Stomach (tissue), 9 donors: ENCODE results near the gene PERCC1. TPM values are rescaled to one million over a fixed set of nuclear protein-coding genes. Genes with fewer than 3 reads are reported as not detected.

Source experiments
- DNase-seq, 2 donors: peaks; one replicate each; pipeline versions ENCODE4 v3.0.0 to v3.0.0-alpha.2; 2013 to 2019
- H3K27ac ChIP-seq, 5 donors: fragments of 200-600 bp in 4 of 5; sonication (generic) in 4 of 5; one replicate each; pipeline ENCODE4 v1.5.1; 2013 to 2019; ENCODE audit warnings: mild to moderate bottlenecking in 1 of 5, moderate library complexity in 1 of 5
- H3K27me3 ChIP-seq, 3 donors: fragments of 200-600 bp; sonication (generic); one replicate each; pipeline ENCODE4 v1.5.1; 2017 to 2019; ENCODE audit warnings: mixed run types in 1 of 3
- H3K36me3 ChIP-seq, 4 donors: fragments of 200-600 bp; sonication (generic); 1 replicate in 3 of 4; 2 replicates in 1 of 4; pipeline ENCODE4 v1.5.1; 2016 to 2019
- H3K4me1 ChIP-seq, 4 donors: fragments of 200-600 bp; sonication (generic); one replicate each; pipeline ENCODE4 v1.5.1; 2016 to 2019
- H3K4me3 ChIP-seq, 4 donors: fragments of 200-600 bp; sonication (generic) in 3 of 4; one replicate each; pipeline ENCODE4 v1.5.1; 2016 to 2019; ENCODE audit warnings: mild to moderate bottlenecking in 1 of 4
- H3K9me3 ChIP-seq, 4 donors: fragments of 200-600 bp; sonication (generic); one replicate each; pipeline ENCODE4 v1.5.1; 2016 to 2019
- EP300 ChIP-seq: sonication (generic); formaldehyde crosslinking; IDR thresholded peaks from one replicate; pipeline ENCODE4 v1.6.1; 2017; ENCODE audit warnings: antibody characterized with exemption
- POLR2A ChIP-seq, 4 donors: fragments of 450-650 bp; IDR thresholded peaks; one replicate each; pipeline ENCODE4 v1.6.1; 2016; ENCODE audit warnings: antibody characterized with exemption in 4 of 4, control low read depth in 2 of 4, mild to moderate bottlenecking in 1 of 4, moderate library complexity in 1 of 4
- POLR2AphosphoS5 ChIP-seq, 3 donors: sonication (generic); formaldehyde crosslinking; IDR thresholded peaks; one replicate each; pipeline ENCODE4 v1.6.1; 2016; ENCODE audit warnings: antibody characterized with exemption in 3 of 3
- WGBS, 5 donors: extraction: QIAGEN DNeasy Blood & Tissue Kit in 3 of 5; methylation state at CpG; one replicate each; pipeline versions ENCODE4 v1.1.5 to v1.1.7; 2013 to 2018; 5-methylcytosine and 5-hydroxymethylcytosine counted together
- intact Hi-C: fragments of 100-400 bp; cut with DNase I; formaldehyde crosslinking; loops from one replicate; pipeline ENCODE4 v1.15.1; 2023; ENCODE audit warnings: low total_unique reads
- polyA plus RNA-seq, 3 donors: library from polyadenylated mRNA; stranded (reverse); fragments of 200-250 nt; gene quantifications; one replicate each; pipeline ENCODE4 v1.2.3, GENCODE V29; 2013
- total RNA-seq, 5 donors: library from RNA; depleted of rRNA; stranded (reverse); fragments of >200 nt; gene quantifications; one replicate each; pipeline versions ENCODE4 v1.1.0 to v1.2.3, GENCODE V29; 2014 to 2016
- TF ChIP-seq, protein P1 (sequence below), 7 experiments: fragments of 450-650 bp in 4 of 7; fragments of 200-600 bp in 3 of 7; sonication (generic) in 3 of 7; IDR thresholded peaks; one replicate each; pipeline ENCODE4 v1.5.1; 2016 to 2019; ENCODE audit warnings: antibody characterized with exemption in 7 of 7, control low read depth in 2 of 7, mild to moderate bottlenecking in 1 of 7
- donor health status: healthy with polysubstance abuse.
- donor health status: Bipolar disorder and iron deficiency.
- donor health status: healthy.

PERCC1 gene
- total and polyA plus RNA-seq, 8 donors, result 2.0 to 21.4 (median 3.3) TPM; not detected in 5

DNA sequence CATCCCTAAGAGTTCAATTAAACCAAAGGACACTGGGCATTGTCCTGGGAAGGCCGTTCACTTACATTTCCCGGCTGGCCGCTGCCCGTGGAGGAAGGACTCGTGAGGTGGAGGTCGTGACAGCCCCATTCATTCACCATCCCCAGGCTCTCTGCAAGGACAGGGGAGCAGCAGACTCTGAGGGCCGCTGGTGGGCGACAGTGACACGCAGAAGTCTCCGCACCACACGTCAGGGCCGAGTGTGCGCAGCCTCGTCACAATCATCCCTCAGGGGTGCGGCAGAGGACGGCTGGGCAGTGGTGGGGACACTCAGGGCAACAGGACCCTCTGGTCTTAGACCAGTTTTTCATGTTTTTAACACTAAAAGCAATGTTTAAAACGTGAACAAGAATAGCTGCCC, 38.1 kb upstream of the PERCC1 start:
- no peak overlapping the region for H3K4me3 ChIP-seq
- no peaks in the 10 kb centered on the region for H3K9me3 ChIP-seq
- peaks cover 64 to 93% (median 93%) of the 10 kb centered on the region in 4 donors for H3K36me3 ChIP-seq
- TF ChIP-seq POLR2AphosphoS5 (IDR thresholded peaks at IDR 0.05) (no peak), EP300 (no peak), POLR2A (IDR thresholded peaks at IDR 0.05) (no peak)
- TF ChIP-seq, protein P1, sequence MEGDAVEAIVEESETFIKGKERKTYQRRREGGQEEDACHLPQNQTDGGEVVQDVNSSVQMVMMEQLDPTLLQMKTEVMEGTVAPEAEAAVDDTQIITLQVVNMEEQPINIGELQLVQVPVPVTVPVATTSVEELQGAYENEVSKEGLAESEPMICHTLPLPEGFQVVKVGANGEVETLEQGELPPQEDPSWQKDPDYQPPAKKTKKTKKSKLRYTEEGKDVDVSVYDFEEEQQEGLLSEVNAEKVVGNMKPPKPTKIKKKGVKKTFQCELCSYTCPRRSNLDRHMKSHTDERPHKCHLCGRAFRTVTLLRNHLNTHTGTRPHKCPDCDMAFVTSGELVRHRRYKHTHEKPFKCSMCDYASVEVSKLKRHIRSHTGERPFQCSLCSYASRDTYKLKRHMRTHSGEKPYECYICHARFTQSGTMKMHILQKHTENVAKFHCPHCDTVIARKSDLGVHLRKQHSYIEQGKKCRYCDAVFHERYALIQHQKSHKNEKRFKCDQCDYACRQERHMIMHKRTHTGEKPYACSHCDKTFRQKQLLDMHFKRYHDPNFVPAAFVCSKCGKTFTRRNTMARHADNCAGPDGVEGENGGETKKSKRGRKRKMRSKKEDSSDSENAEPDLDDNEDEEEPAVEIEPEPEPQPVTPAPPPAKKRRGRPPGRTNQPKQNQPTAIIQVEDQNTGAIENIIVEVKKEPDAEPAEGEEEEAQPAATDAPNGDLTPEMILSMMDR (IDR thresholded peaks at IDR 0.05), result no peak
- no peaks in the 10 kb centered on the region for H3K27me3 ChIP-seq
- no peak overlapping the region for H3K27ac ChIP-seq
- no peaks in the 10 kb centered on the region for H3K4me1 ChIP-seq
- intact Hi-C loops, result no loop called here
- WGBS, 5 donors, result 91 to 96% (median 93%) methylated on average over 17 of the region's 17 CpGs
- DNase-seq, result no peak

DNA sequence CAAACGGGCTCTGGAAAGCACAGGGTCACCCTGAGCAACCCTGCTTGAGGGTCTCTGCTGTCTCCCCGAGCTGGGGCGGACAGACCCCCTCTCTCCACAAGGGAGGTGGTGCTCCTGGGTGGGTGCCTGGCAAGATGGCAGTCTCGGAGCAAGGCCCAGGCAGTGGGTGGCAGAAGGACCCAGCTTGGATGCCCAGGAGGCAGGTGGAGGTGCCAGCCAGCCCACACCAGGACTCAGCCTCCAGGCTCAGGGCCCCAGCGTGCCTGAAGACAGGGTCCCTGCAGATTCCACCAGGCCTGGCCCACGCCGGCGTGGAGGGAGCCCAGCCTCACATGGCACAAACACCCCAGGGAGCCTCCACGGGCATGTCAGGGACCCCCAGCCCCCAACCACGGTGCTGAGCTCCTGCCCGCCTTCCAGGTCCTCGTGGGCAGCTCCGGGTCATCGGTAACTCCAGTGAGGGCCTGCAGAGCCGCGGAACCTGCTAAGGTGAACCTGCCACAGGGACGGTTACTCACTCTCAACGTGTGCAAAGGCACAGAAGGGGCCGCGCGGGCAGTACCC, 37.2 kb upstream of the PERCC1 start:
- H3K36me3 ChIP-seq, result peaks cover 63 to 93% (median 93%) of the 10 kb centered on the region in 4 donors
- WGBS, 5 donors, result 95 to 97% (median 96%) methylated on average over 11 to 21 of the region's 21 CpGs

DNA sequence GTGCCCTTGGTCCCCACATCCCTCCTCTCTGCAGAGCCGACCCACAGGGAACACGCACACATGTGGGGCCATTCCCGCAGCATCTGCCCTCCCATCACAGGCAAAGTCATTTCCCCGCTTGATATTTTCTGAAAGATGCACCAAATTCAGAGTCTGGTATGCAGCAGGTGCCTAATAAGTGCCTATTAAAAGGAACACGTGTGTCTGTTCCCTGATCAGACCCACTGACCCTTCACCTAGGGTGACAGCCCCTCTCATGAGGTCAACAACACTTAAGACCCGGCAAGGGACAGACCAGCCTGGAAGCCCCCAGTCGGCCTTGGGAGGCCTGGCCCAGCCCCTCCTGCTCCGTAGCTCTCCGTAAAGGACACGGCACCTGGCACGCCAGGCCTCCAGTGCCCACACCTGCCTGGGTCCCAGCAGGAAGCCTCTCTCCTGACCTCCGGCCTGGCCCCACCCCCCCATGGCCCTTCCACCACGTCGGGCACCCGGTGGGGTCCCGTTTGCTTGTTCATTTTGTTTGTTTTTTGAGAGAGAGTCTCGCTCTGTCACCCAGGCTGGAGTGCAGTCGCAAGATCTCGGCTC, 36.4 kb upstream of the PERCC1 start:
- H3K27ac ChIP-seq, result no peak overlapping the region
- no peak for DNase-seq
- WGBS, 5 donors, result 86 to 93% (median 91%) methylated on average over 15 to 19 of the region's 19 CpGs
- H3K4me1 ChIP-seq, result no peaks in the 10 kb centered on the region
- intact Hi-C loops, result no loop called here
- TF ChIP-seq POLR2A (IDR thresholded peaks at IDR 0.05), result no peak
- no peak overlapping the region for H3K4me3 ChIP-seq
- no peaks in the 10 kb centered on the region for H3K9me3 ChIP-seq
- H3K36me3 ChIP-seq, result peaks cover 67 to 93% (median 93%) of the 10 kb centered on the region in 4 donors
- no peaks in the 10 kb centered on the region for H3K27me3 ChIP-seq

More for the DNA sequence above, 37.2 kb upstream of the PERCC1 start:
- no peak overlapping the region for H3K4me3 ChIP-seq
- H3K9me3 ChIP-seq, result no peaks in the 10 kb centered on the region
- no peaks in the 10 kb centered on the region for H3K4me1 ChIP-seq
- no peak overlapping the region for H3K27ac ChIP-seq
- no peaks in the 10 kb centered on the region for H3K27me3 ChIP-seq
- TF ChIP-seq, protein P1 (IDR thresholded peaks at IDR 0.05), result no peak
- TF ChIP-seq EP300 (no peak), POLR2A (IDR thresholded peaks at IDR 0.05) (no peak), POLR2AphosphoS5 (IDR thresholded peaks at IDR 0.05) (no peak)
- intact Hi-C loops, result no loop called here
- DNase-seq, result no peak

DNA sequence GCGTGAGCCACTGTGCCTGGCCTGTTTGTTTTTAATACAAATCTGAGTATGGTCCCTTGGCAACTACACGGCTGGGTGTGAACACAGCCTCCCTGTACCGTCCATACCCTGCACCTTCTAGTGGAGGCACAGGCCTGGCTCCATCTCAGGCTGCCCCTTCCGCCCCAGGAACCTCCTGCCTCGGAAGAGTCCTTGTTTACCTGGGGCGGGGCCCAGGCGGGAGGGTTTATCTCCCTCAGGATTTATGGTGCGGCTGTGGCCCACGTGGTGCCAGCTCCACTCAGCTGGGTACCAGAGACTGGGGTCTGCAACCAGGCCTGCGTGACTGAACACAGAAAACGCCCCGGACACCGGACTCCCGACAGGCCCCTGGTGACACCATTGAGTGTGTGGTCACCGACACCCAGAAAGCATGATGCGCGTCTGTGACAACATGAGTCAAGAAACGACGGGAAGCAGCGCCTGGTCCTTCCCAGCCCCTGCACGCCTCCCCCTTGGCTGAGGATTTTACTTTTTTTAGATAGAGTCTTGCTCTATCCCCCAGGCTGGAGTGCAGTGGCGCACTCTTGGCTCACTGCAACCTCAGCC, 35.3 kb upstream of the PERCC1 start:
- TF ChIP-seq POLR2AphosphoS5 (IDR thresholded peaks at IDR 0.05) (no peak), POLR2A (IDR thresholded peaks at IDR 0.05) (no peak), EP300 (no peak)
- TF ChIP-seq, protein P1 (IDR thresholded peaks at IDR 0.05), result no peak
- intact Hi-C loops, result no loop called here
- H3K9me3 ChIP-seq, result no peaks in the 10 kb centered on the region
- H3K4me3 ChIP-seq, result no peak overlapping the region
- no peaks in the 10 kb centered on the region for H3K27me3 ChIP-seq
- WGBS, 5 donors, result 74 to 85% (median 79%) methylated on average over 14 to 22 of the region's 22 CpGs
- no peak for DNase-seq
- no peak overlapping the region for H3K27ac ChIP-seq
- H3K36me3 ChIP-seq, result peaks cover 66 to 93% (median 93%) of the 10 kb centered on the region in 4 donors
- H3K4me1 ChIP-seq, result no peaks in the 10 kb centered on the region

DNA sequence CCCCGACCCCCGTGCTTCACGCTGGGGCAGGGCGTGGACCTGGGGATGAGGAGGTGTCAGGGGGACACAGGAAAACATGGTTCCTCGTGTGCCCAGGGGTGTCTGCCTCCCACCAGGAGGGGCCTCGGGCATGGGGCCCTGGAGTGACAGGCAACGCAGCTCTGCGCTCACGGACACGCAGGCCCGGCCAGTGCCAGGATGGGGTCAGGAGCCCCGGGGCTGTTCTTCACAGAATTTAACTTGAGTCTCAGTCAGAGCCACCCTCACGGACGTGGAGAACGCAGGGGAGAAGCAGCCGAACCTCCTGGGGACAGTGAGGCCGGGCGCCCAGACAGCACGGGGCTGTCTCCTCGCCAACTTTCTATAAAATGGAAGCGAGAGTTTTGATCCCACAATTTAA, 33.1 kb upstream of the PERCC1 start:
- H3K27ac ChIP-seq, result no peak overlapping the region
- no peak for DNase-seq
- H3K9me3 ChIP-seq, result no peaks in the 10 kb centered on the region
- TF ChIP-seq POLR2AphosphoS5 (IDR thresholded peaks at IDR 0.05) (no peak), EP300 (no peak), POLR2A (IDR thresholded peaks at IDR 0.05) (no peak)
- TF ChIP-seq, protein P1 (IDR thresholded peaks at IDR 0.05), result no peak
- no peaks in the 10 kb centered on the region for H3K27me3 ChIP-seq
- intact Hi-C loops, result no loop called here
- no peaks in the 10 kb centered on the region for H3K4me1 ChIP-seq
- peaks cover 70 to 93% (median 93%) of the 10 kb centered on the region in 4 donors for H3K36me3 ChIP-seq
- 87 to 96% (median 94%) methylated on average over 19 to 21 of the region's 21 CpGs for WGBS, 5 donors
- no peak overlapping the region for H3K4me3 ChIP-seq
